ENCODE data around the gene NPRL2.
"Not testable (repeated sequence)": the region's sequence is repeated elsewhere in the genome, so short reads cannot be mapped to it uniquely, and the experiment has no call there.

Gene NPRL2

DNA sequence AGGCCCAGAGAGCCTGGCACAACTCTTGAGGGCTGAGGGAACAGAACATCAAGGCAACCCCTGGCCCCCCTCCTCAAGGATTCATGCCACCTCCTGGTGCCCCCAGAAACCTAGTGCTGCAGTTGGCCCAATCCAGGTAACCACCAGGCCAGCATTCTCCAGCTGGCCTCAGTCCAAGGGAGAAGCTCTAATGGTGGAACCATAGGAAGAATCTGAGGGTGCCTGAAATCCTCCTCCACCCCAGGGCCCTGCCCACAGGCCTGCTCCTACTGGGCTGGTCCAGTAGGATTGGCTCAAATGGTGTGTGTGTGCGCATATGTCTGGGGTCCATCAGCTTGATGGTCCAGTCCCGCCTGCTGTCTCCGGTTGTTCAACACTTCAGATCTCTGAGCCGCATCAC lies 35.8 kb downstream of the NPRL2 start:
- H3K4me3 ChIP-seq (ENCODE audit: low read depth, low read length) = no peak overlapping the region
- TF ChIP-seq, protein P1, sequence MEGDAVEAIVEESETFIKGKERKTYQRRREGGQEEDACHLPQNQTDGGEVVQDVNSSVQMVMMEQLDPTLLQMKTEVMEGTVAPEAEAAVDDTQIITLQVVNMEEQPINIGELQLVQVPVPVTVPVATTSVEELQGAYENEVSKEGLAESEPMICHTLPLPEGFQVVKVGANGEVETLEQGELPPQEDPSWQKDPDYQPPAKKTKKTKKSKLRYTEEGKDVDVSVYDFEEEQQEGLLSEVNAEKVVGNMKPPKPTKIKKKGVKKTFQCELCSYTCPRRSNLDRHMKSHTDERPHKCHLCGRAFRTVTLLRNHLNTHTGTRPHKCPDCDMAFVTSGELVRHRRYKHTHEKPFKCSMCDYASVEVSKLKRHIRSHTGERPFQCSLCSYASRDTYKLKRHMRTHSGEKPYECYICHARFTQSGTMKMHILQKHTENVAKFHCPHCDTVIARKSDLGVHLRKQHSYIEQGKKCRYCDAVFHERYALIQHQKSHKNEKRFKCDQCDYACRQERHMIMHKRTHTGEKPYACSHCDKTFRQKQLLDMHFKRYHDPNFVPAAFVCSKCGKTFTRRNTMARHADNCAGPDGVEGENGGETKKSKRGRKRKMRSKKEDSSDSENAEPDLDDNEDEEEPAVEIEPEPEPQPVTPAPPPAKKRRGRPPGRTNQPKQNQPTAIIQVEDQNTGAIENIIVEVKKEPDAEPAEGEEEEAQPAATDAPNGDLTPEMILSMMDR (IDR thresholded peaks at IDR 0.05; ENCODE audit: low read depth, low read length) = no peak

DNA sequence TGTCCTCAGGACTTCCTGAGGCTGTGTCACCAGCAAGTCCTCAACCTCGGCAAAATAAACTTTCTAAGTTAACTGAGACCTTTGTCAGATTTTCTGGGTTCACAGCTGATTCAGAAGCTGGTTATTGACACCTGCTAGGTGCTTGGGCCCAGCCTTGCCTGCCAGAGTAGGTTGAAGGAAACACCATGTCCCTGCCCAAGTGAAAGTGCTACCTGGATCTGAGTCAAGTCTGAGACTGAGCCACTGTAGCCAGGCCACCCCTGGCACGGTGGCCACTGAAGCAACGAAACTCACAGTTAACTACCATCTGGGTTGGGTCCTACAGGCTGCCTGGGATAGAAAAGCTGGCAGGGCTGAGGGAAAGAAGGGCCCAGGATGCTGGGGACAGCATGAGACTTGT lies 36.2 kb downstream of the NPRL2 start:
- TF ChIP-seq, protein P1 (IDR thresholded peaks at IDR 0.05; ENCODE audit: low read depth, low read length) = no peak
- H3K4me3 ChIP-seq (ENCODE audit: low read depth, low read length) = no peak overlapping the region

DNA sequence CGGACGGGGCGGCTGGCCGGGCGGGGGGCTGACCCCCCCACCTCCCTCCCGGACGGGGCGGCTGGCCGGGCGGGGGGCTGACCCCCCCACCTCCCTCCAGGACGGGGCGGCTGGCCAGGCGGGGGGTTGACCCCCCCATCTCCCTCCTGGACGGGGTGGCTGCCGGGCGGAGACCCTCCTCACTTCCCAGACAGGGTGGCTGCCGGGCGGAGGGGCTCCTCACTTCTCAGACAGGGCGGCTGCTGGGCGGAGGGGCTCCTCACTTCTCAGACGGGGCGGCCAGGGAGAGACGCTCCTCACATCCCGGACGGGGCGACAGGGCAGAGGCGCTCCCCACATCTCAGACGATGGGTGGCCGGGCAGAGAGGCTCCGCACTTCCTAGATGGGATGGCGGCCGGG lies 38.5 kb downstream of the NPRL2 start:
- H3K4me3 ChIP-seq (ENCODE audit: low read depth, low read length) = not testable (repeated sequence)

DNA sequence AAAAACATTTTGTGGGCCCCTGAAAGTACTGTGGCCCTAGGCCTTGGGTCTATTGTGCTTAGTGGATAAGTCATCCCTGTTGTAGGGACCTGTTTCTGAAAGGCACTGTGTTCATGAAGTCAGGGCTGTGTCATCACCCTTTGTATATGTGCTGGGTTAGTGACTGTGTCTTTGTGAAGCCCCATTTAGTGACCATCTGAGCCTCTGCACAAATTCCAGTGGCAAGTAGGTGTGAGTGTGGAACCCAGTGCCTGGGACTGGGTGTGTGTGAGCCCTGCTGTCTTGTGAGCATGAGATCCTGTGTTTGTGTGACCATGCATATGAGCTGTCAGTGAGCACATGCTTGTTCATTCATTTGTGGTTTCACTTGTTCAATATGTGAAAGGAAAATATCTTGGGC lies 46.0 kb downstream of the NPRL2 start:
- no peak overlapping the region for H3K4me3 ChIP-seq (ENCODE audit: low read depth, low read length)
- TF ChIP-seq, protein P1 (IDR thresholded peaks at IDR 0.05; ENCODE audit: low read depth, low read length) = no peak

DNA sequence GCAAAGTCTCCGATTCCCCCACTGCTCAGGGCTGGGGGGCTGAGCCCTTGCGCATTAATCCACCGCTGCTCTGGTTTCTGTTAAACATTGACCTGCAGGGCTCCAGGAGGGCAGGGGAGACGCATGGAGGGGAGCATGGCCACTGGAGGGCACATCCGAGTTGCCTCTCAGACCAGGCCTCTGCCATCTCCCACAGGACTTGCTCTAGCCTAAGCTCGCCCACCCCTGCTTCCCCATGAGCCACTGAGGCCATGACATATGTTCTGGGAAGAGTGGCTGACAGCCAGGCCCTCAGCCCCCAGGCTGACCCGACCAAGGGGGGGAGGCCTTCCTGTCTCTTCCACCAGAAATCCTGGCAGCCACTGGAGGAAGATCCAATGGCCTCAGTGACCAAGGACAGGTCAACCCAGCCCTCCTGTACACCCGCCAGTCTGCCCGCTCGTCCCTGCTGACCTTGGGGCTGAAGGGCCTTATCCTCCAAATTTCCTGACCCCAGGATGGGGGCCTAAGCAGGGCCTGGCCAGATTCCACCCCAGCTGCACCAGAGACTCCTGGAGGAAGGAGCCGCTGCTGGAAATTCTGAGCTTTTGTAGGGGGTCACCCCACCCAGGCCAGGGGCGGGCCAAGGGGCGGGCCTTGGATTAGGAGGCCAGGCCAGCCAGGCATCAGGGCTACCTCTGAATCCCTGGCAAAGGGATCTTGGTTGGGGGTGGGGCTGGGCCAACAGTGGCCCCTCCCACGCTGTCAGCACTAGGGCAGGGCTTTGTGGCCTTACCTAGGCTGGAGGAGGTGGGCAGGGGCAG lies 47.4 kb downstream of the NPRL2 start, which contains the start of gene HYAL1:
Gene HYAL1 (minus strand): TSS at position 562 of the 803 bp plus-strand sequence. CDS start 618 bp downstream, outside the sequence.
- no peak within 1 kb of the TSS for H3K4me3 ChIP-seq (ENCODE audit: low read depth, low read length)
- TF ChIP-seq, protein P1 (IDR thresholded peaks at IDR 0.05; ENCODE audit: low read depth, low read length) = no peak

DNA sequence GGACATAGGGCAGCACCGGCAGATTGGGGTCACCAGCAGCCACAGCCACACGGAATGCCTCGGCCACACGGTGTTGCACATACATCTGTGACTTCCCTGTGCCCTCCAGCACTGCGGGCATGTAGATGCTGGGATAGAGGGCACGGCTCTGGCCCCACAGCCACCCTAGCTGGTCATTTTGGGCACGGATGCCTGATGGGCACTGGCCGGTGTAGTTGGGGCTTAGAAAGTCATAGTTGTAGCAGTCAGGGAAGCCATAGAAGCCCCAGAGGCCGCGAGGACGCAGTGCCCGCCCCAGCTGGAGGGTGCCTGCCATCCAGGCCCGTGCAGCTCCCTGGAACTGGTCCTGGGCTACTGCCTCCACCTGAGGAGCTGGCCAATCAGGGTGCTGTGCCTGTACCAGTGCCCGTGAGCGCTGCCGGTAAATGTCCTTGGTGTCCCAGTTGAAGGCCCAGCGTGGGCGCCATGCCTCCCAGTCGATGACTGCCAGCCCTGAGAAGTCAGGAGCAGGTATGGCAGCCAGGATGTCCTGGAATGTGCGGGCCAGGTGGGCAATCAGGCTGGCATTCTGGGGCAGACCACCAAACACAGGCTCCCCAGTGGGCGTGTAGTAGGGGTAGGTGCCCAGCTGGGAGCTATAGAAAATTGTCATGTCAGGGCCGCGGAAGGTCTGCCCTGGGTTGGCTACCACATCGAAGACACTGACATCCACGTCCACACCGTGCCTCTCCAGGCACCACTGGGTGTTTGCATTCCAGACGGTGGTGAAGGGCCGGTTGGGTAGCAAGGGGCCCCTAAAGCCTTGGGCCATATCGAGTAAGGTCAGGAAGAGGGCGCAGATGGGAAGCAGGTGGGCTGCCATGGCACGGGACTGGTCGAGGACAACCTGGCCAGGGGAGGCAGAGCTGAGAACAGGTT lies 48.2 kb downstream of the NPRL2 start:
- TF ChIP-seq, protein P1 (IDR thresholded peaks at IDR 0.05; ENCODE audit: low read depth, low read length) = no peak
- no peak overlapping the region for H3K4me3 ChIP-seq (ENCODE audit: low read depth, low read length)

DNA sequence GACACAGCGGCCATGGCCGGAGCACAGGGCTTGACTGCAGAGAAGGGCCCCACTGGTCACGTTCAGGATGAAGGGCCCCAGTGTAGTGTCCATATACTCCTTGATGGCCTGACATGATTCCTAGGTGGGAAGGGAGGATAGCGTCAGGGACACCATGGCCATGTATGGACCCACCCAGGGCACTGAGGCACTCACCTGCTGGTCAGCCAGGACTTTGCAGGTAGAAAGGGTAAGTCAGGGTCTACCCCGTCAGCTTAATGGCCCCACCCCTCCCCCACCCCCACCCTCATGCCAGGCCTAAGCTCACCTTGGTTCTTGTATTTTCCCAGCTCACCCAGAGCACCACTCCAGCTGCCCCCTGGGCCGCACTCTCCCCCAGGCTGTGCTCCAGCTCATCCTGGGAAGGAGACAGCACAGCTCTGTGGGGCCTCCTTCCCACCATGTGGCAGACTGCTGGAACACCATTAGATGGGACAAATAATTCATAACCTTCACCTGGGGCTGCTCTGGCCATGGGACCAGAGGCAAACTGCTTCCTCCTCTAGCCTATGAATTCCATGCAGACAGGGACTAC lies 49.8 kb downstream of the NPRL2 start:
- TF ChIP-seq, protein P1 (IDR thresholded peaks at IDR 0.05; ENCODE audit: low read depth, low read length) = no peak
- H3K4me3 ChIP-seq (ENCODE audit: low read depth, low read length) = no peak overlapping the region
